HG03457 (cell line): ENCODE data around the gene OLFM2.

Source experiments
- ATAC-seq: cut with Tn5 transposase; IDR thresholded peaks from one replicate; pipeline ENCODE4 v1.9.1; 2021; ENCODE audit warnings: moderate number of reproducible peaks; ENCODE audit not compliant: unreplicated experiment

OLFM2 gene

DNA sequence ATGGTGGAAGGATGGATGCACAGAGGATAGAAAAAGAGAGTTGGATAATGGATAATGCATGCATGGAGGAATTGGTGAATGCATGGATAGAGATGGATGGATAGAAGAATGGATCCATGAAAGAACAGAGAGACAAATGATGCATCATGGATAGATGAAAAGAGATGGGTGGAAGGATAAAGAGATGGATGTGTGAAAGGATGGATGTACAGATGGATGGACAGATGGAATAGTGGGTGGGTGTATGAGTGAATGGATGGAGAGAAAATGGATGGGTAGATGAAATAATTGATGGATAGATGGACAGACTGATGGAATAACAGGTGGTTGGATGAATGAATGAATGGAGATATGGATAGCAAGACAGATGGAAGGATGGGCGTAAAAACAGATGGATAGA is 25.7 kb downstream of the OLFM2 start:
- no peak for ATAC-seq

DNA sequence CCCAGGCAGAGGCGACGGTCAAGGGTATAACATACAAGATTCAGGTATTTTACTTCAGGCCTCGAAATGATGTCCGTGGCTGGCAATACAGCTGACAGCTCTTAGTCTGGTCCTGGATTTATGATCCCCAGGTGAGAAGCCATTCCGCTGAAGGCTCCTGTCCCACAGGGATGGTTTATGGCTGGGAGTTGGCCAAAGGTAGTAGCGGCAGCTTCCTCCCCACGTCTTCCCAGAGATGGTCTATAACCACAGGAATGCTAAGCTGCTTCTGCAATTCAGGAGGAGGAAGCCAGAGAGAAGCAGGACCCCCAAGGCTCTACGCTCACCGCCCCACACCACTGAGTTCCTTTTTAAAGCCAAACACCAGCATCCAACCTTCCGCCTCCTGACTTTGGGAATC is 27.1 kb downstream of the OLFM2 start:
- no peak for ATAC-seq

- ATAC-seq: no peak
Observed at GRCh38 chr19:9906475-9907087, 29.7 kb downstream of the OLFM2 start.

GRCh38 chr19:9903336-9903735 is 33.0 kb downstream of the OLFM2 start:
- no peak for ATAC-seq

- no peak for ATAC-seq
Observed at GRCh38 chr19:9901642-9902041, 34.7 kb downstream of the OLFM2 start.

- ATAC-seq: no peak
Observed at GRCh38 chr19:9901020-9901419, 35.3 kb downstream of the OLFM2 start.

GRCh38 chr19:9891609-9892373 is 44.5 kb downstream of the OLFM2 start:
- ATAC-seq: no peak

DNA sequence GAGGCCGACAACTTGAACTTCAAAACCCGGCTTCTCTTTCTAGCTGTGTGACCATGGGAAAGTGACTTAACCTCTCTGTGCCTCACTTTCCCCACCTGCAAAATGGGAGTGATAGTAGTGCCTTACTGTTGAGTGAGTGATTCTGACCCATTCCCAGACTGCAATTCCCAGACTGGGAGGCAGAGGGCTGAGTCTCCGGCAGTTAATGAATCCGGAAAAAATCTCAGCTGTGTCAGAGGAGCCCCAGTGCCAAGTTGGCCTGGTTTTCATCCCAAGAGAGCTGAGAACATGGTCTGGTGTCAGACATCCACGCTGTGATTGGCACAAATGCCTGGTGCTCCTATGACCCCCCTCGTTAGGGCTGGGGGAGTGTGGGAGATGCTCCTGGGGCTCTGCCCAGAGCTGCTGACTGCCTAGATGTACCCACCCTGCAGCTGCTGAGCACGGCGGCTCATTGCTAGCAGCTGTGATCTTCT is 51.2 kb downstream of the OLFM2 start:
- no peak for ATAC-seq

DNA sequence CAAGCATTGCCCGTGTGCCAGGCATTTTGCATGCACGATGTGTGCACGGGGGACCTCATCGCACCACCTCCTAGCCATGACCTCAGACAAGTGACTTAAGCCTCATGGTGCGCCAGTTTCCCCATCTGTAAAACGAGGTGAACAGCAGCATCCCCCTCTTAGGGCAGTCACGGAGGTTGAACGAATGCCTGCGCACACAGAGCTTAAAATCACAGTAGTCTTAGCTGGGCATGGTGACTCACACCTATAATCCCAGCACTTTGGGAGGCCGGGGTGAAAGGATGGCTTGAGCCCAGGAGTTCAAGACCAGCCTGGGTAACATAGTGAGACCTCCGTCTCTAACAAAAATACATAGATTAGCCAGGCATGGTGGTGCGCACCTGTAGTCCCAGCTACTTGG is 52.6 kb downstream of the OLFM2 start:
- no peak for ATAC-seq

DNA sequence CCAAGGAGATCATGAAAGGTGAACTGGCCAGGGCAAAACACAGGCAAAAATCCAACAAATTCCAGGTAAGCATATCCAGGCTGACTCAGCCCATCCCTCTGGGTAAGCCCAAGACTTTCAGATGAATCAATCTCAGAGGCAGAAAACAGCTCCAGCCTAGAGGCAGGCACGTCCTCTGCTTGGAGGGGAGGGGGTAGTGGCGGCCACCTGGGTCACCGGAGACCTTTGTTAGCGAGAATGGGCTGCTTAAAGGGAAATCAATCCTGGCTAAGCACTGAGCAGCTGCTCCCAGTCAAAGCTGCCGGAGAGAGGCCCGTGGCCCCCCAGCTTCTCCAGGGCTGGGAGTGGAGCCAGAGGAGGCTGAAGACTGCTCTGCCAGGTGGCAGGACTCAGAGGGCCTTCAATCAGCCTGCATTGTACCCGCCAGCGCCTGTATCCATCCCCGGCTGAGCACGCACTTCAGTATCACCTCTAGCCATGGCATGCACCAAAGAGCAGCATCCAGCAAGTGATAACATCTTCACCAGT is 53.0 kb downstream of the OLFM2 start:
- ATAC-seq: no peak

DNA sequence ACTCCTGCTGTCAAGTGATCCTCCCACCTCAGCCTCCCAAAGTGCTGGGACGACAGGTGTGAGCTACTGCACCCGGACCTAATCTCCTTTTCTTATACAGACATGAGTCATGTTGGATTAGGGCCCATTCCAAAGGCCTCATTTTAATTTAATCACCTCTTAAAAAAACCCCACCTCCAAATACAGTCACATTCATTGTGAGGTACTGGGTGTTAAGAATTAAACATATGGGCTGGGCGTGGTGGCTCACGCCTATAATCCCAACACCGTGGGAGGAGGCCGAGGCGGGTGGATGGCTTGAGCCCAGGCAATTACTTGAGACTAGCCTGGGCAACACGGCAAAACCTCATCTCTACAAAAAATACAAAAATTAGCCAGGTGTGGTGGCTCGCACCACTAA is 54.6 kb downstream of the OLFM2 start:
- no peak for ATAC-seq

- ATAC-seq: no peak
Observed at GRCh38 chr19:9878511-9879196, 57.7 kb downstream of the OLFM2 start.

- no peak for ATAC-seq
Observed at GRCh38 chr19:9877780-9878510, 58.4 kb downstream of the OLFM2 start.

DNA sequence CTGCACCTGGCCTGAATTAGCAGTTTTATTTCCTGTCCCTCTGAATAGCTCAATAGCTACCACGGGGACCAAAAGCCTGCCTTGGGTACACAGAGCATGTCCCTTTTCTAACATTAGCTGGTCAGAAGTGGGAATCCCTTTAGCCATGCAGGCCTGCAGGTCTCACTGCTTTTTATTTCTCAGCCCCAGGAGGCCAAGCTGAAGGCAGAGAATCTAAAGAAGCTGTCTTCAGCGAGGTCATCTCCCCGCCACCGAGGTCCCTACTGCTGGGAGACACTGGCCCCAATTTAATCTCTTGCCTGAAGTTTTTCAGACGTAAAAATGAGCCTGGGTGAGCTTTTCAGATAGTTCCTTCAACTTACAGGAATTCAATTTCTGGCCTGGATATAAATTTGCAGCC is 60.5 kb downstream of the OLFM2 start:
- ATAC-seq: no peak

GRCh38 chr19:9875031-9875627 is 61.2 kb downstream of the OLFM2 start:
- ATAC-seq: no peak

GRCh38 chr19:9872618-9873242 is 63.6 kb downstream of the OLFM2 start:
- ATAC-seq: no peak

DNA sequence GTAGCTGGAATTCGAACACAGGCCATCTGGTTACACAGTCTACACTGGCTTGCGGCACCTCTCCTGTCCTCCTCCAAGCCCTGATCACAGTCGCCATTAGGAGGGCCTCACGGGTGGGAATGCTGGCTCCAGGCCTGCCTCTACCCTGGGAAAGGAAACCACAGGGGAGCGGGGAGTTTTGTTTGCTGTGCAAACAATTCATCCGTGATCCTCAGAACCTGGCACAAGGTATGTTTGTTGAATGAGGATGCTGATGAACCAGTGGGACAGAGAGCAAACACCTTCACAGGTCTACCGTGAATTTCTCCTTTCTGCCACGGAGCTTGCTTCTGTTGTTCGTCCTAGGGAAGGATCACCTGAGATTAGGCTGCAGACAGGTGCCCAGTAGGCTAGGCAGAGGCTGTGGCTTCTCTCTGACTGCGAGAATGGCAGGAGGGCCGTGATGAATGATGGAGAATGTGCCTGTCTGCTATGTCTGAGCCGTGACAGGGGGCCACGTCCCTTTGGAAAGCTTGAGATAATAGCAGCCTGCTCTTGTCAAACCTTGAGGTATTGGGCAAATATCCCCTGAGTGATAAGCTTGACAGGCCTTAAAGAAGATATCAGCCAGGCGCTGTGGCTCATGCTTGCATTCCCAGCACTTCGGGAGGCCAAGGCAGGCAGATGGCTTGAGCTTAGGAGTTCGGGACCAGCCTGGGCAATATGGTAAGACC is 64.5 kb downstream of the OLFM2 start:
- no peak for ATAC-seq

- no peak for ATAC-seq
Observed at GRCh38 chr19:9868983-9869617, 67.2 kb downstream of the OLFM2 start.
